PC-9 (cell line): ENCODE data around the gene ST8SIA4. TPM values are rescaled to one million over a fixed set of nuclear protein-coding genes. Genes with fewer than 3 reads are reported as not detected.

Experiments used
- BruUV-seq: library from RNA; stranded (reverse); fragments of 400-500 nt; replicated peaks from 2 replicates; lab custom pipeline; 2021; lab: Mats Ljungman, UMichigan
- CTCF ChIA-PET: fragments of 300-600 bp; sonication (Branson Sonifier 250); formaldehyde crosslinking; loops from one replicate; lab custom pipeline; 2022; ENCODE audit warnings: antibody characterized with exemption; lab: Charles Lee
- POLR2A ChIA-PET: fragments of 300-600 bp; sonication (Branson Sonifier 250); formaldehyde crosslinking; loops from one replicate; lab custom pipeline; 2022; ENCODE audit warnings: antibody characterized with exemption; ENCODE audit not compliant: unreplicated experiment; lab: Charles Lee
- DNase-seq, 2 experiments: peaks; one replicate each; pipeline versions ENCODE4 v3.0.0 to v3.0.0-alpha.2; 2015 to 2022; ENCODE audit warnings: mixed read lengths in 1 of 2
- H2AFZ ChIP-seq: fragments of 200-600 bp; sonication (generic); 2 replicates; pipeline ENCODE4 v1.8.1; 2017; ENCODE audit warnings: antibody characterized with exemption
- H3F3A ChIP-seq: fragments of 200-600 bp; sonication (generic); 2 replicates; pipeline ENCODE4 v1.8.1; 2017; ENCODE audit warnings: antibody characterized with exemption, mild to moderate bottlenecking, low read depth; ENCODE audit not compliant: insufficient read depth
- H3K27ac ChIP-seq: fragments of 200-600 bp; sonication (generic); 2 replicates; pipeline ENCODE4 v1.6.1; 2016; ENCODE audit warnings: mixed run types
- H3K27me3 ChIP-seq: fragments of 200-600 bp; sonication (generic); 2 replicates; pipeline ENCODE4 v1.6.1; 2016; ENCODE audit warnings: low read depth, mixed run types; ENCODE audit not compliant: insufficient read depth
- H3K36me3 ChIP-seq: fragments of 200-600 bp; sonication (generic); 2 replicates; pipeline ENCODE4 v1.6.1; 2016; ENCODE audit warnings: low read depth, mixed run types
- H3K4me1 ChIP-seq: fragments of 200-600 bp; sonication (generic); replicated peaks from 2 replicates; pipeline ENCODE4 v1.6.1; 2016; ENCODE audit warnings: mixed run types; ENCODE audit not compliant: insufficient read depth
- H3K4me2 ChIP-seq: fragments of 200-600 bp; sonication (generic); 2 replicates; pipeline ENCODE4 v1.6.1; 2017; ENCODE audit warnings: mixed run types
- H3K4me3 ChIP-seq: fragments of 200-600 bp; sonication (generic); 2 replicates; pipeline ENCODE4 v1.6.1; 2016; ENCODE audit warnings: mixed run types
- H3K79me2 ChIP-seq: fragments of 200-600 bp; sonication (generic); 2 replicates; pipeline ENCODE4 v1.6.1; 2017; ENCODE audit warnings: low read depth, mixed run types
- H3K9me2 ChIP-seq: fragments of 200-600 bp; sonication (generic); 2 replicates; pipeline ENCODE4 v1.8.1; 2017; ENCODE audit warnings: mild to moderate bottlenecking; ENCODE audit not compliant: insufficient read depth
- H3K9me3 ChIP-seq: fragments of 200-600 bp; sonication (generic); 2 replicates; pipeline ENCODE4 v1.8.1; 2016; ENCODE audit warnings: low read depth; ENCODE audit not compliant: insufficient read depth
- H4K20me1 ChIP-seq: fragments of 200-600 bp; sonication (generic); 2 replicates; pipeline ENCODE4 v1.8.1; 2017; ENCODE audit not compliant: insufficient read depth
- CTCF ChIP-seq: fragments of 200-600 bp; sonication (generic); conservative IDR thresholded peaks from 2 replicates; pipeline ENCODE4 v1.6.1; 2017; ENCODE audit warnings: mixed run types, antibody characterized with exemption, mild to moderate bottlenecking, moderate library complexity
- EZH2 ChIP-seq: fragments of 200-600 bp; sonication (generic); IDR thresholded peaks from 2 replicates; pipeline ENCODE4 v1.8.0; 2017; ENCODE audit warnings: antibody characterized with exemption, low read depth
- intact Hi-C: fragments of 100-400 bp; cut with micrococcal nuclease; formaldehyde crosslinking; loops from one replicate; pipeline ENCODE4 v1.10.0; 2022; ENCODE audit not compliant: unreplicated experiment
- total RNA-seq: library from RNA; stranded (reverse); gene quantifications from 2 replicates; pipeline ENCODE4 v1.2.3, GENCODE V29; 2021

ST8SIA4 gene
- total RNA-seq, 1 experiment from 2014 or later = 2.4 TPM

GRCh38 chr5:100797861-100798260, 105.2 kb downstream of the ST8SIA4 start:
- no peak overlapping the region for H3K4me3 ChIP-seq
- no peaks in the 10 kb centered on the region for H3K27me3 ChIP-seq
- no peak overlapping the region for H2AFZ ChIP-seq
- DNase-seq = peak in 1 of 2 experiments; percentile 7
- H3F3A ChIP-seq = no peaks in the 10 kb centered on the region
- intact Hi-C loops = no loop called here
- ChIA-PET CTCF (no interaction called here), POLR2A (no interaction called here)
- no peaks in the 10 kb centered on the region for H4K20me1 ChIP-seq
- BruUV-seq = no TSS peak
- TF ChIP-seq EZH2 (no peak), CTCF (no peak)
- no peak overlapping the region for H3K4me2 ChIP-seq
- no peaks in the 10 kb centered on the region for H3K4me1 ChIP-seq
- H3K9me3 ChIP-seq = no peaks in the 10 kb centered on the region
- no peak overlapping the region for H3K27ac ChIP-seq
- no peaks in the 10 kb centered on the region for H3K79me2 ChIP-seq
- no peaks in the 10 kb centered on the region for H3K36me3 ChIP-seq
- no peaks in the 10 kb centered on the region for H3K9me2 ChIP-seq

GRCh38 chr5:100796851-100797250, 106.2 kb downstream of the ST8SIA4 start:
- Histone ChIP-seq H4K20me1 (no peaks in the 10 kb centered on the region), H2AFZ (no peak overlapping the region), H3K36me3 (no peaks in the 10 kb centered on the region), H3K79me2 (no peaks in the 10 kb centered on the region), H3K27ac (no peak overlapping the region), H3K4me2 (no peak overlapping the region), H3K4me3 (no peak overlapping the region), H3K4me1 (no peaks in the 10 kb centered on the region), H3F3A (no peaks in the 10 kb centered on the region), H3K9me3 (no peaks in the 10 kb centered on the region), H3K27me3 (no peaks in the 10 kb centered on the region), H3K9me2 (no peaks in the 10 kb centered on the region)
- POLR2A ChIA-PET = interaction anchor here (0.7 kb wide), 1 partner anchor 8 kb away, joined by 3 read pairs; no protein-coding TSS in a partner anchor
- TF ChIP-seq EZH2 (no peak), CTCF (no peak)
- intact Hi-C loops = no loop called here
- CTCF ChIA-PET = no interaction called here
- no peak for DNase-seq
- BruUV-seq = no TSS peak

GRCh38 chr5:100794844-100795243, 108.2 kb downstream of the ST8SIA4 start:
- Histone ChIP-seq H3K9me3 (no peaks in the 10 kb centered on the region), H3K27ac (no peak overlapping the region), H3K27me3 (no peaks in the 10 kb centered on the region), H3F3A (no peaks in the 10 kb centered on the region), H4K20me1 (no peaks in the 10 kb centered on the region), H3K4me2 (no peak overlapping the region), H3K36me3 (no peaks in the 10 kb centered on the region), H3K4me3 (no peak overlapping the region), H3K79me2 (no peaks in the 10 kb centered on the region), H3K4me1 (no peaks in the 10 kb centered on the region), H2AFZ (no peak overlapping the region), H3K9me2 (no peaks in the 10 kb centered on the region)
- no TSS peak for BruUV-seq
- POLR2A ChIA-PET = no interaction called here
- CTCF ChIA-PET = no interaction called here
- TF ChIP-seq EZH2 (no peak), CTCF (no peak)
- no peak for DNase-seq
- intact Hi-C loops = no loop called here
